SK-N-SH (cell line): ENCODE measurements around the gene SSX5. TPM values are rescaled to one million over a fixed set of nuclear protein-coding genes. Genes with fewer than 3 reads are reported as not detected.
"Not testable (repeated sequence)": the region's sequence is repeated elsewhere in the genome, so short reads cannot be mapped to it uniquely, and the experiment has no call there.

Experiments
- CTCF ChIA-PET: fragments of 300-600, 350-600 bp; formaldehyde crosslinking; extraction: SDS; loops from one replicate; lab custom pipeline; 2021; lab: Yijun Ruan, JAX
- POLR2A ChIA-PET: fragments of 350-600 bp; sonication (Branson Sonifier 250); formaldehyde crosslinking; extraction: SDS; loops from one replicate; lab custom pipeline; 2020; ENCODE audit warnings: antibody characterized with exemption, inconsistent platforms; lab: Yijun Ruan, JAX
- DNase-seq: peaks from one replicate; pipeline ENCODE4 v3.0.0; 2012
- H2AFZ ChIP-seq: fragments of 200-600 bp; sonication (generic); 2 replicates; pipeline ENCODE4 v1.8.1; 2016; ENCODE audit warnings: antibody characterized with exemption, mild to moderate bottlenecking, low read depth
- H3F3A ChIP-seq: fragments of 200-600 bp; sonication (generic); replicated peaks from 2 replicates; pipeline ENCODE3; 2016; ENCODE audit warnings: antibody characterized with exemption, mild to moderate bottlenecking; ENCODE audit not compliant: insufficient read depth
- H3K27ac ChIP-seq, 2 experiments: fragments of 200-500 bp in 1 of 2; fragments of 200-600 bp in 1 of 2; sonication (Bioruptor generic) in 1 of 2; sonication (generic), shearing (Covaris generic) in 1 of 2; 2 replicates each; pipeline versions ENCODE4 v1.5.1 to v1.6.1; 2014 to 2016; ENCODE audit warnings: low read depth in 2 of 2, inconsistent platforms in 1 of 2, low read length in 1 of 2, mild to moderate bottlenecking in 1 of 2, mixed read lengths in 1 of 2
- H3K27me3 ChIP-seq: fragments of 200-600 bp; sonication (generic), shearing (Covaris generic); 2 replicates; pipeline ENCODE4 v1.6.1; 2016; ENCODE audit warnings: mixed run types; ENCODE audit not compliant: insufficient read depth
- H3K36me3 ChIP-seq, 2 experiments: fragments of 200-500 bp in 1 of 2; fragments of 200-600 bp in 1 of 2; sonication (Bioruptor generic) in 1 of 2; sonication (generic) in 1 of 2; replicated peaks in 1 of 2; 2 replicates each; pipeline versions ENCODE3 to v1.5.1; 2014 to 2016; ENCODE audit warnings: low read length in 1 of 2, mild to moderate bottlenecking in 1 of 2; ENCODE audit not compliant: insufficient read depth in 2 of 2, control insufficient read depth in 1 of 2
- H3K4me1 ChIP-seq, 2 experiments: fragments of 200-500 bp in 1 of 2; fragments of 200-600 bp in 1 of 2; sonication (Bioruptor generic) in 1 of 2; sonication (generic), shearing (Covaris generic) in 1 of 2; 2 replicates each; pipeline versions ENCODE4 v1.5.1 to v1.6.1; 2014 to 2016; ENCODE audit warnings: low read depth in 1 of 2, low read length in 1 of 2, mixed run types in 1 of 2; ENCODE audit not compliant: insufficient read depth in 2 of 2, control insufficient read depth in 1 of 2
- H3K4me2 ChIP-seq: fragments of 200-600 bp; sonication (generic), shearing (Covaris generic); 2 replicates; pipeline ENCODE4 v1.6.1; 2017; ENCODE audit warnings: mixed run types
- H3K4me3 ChIP-seq, 2 experiments: fragments of 200-500 bp in 1 of 2; fragments of 200-600 bp in 1 of 2; sonication (Bioruptor generic) in 1 of 2; sonication (generic), shearing (Covaris generic) in 1 of 2; 2 replicates each; pipeline versions ENCODE4 v1.5.1 to v1.8.1; 2014 to 2016; ENCODE audit warnings: low read depth in 2 of 2, inconsistent platforms in 1 of 2, low read length in 1 of 2, mild to moderate bottlenecking in 1 of 2, mixed read lengths in 1 of 2, moderate library complexity in 1 of 2
- H3K79me2 ChIP-seq: fragments of 200-600 bp; sonication (generic); 2 replicates; pipeline ENCODE4 v1.8.1; 2017; ENCODE audit warnings: mild to moderate bottlenecking; ENCODE audit not compliant: insufficient read depth
- H3K9ac ChIP-seq: fragments of 200-600 bp; sonication (generic); 2 replicates; pipeline ENCODE4 v1.6.1; 2017; ENCODE audit warnings: mixed run types
- H3K9me2 ChIP-seq: fragments of 200-600 bp; sonication (generic); 2 replicates; pipeline ENCODE4 v1.6.1; 2017; ENCODE audit warnings: mixed run types
- H3K9me3 ChIP-seq: fragments of 200-600 bp; sonication (generic); 2 replicates; pipeline ENCODE4 v1.6.1; 2017; ENCODE audit warnings: mixed run types, mild to moderate bottlenecking, moderate library complexity
- H4K20me1 ChIP-seq: fragments of 200-600 bp; sonication (generic); 2 replicates; pipeline ENCODE4 v1.6.1; 2017; ENCODE audit warnings: mild to moderate bottlenecking, mixed run types; ENCODE audit not compliant: insufficient read depth
- FOXJ3 ChIP-seq: sonication (generic); formaldehyde crosslinking; IDR thresholded peaks from 2 replicates; pipeline ENCODE4 v1.5.1; 2020; ENCODE audit warnings: mild to moderate bottlenecking, missing genetic modification reagents
- IRF3 ChIP-seq: fragments of 150-350 bp; IDR thresholded peaks from 2 replicates; pipeline ENCODE4 v1.6.1; 2016; ENCODE audit warnings: mild to moderate bottlenecking, low read depth, low read length
- NFIC ChIP-seq: IDR thresholded peaks from 2 replicates; pipeline ENCODE4 v1.4.0; 2012; ENCODE audit warnings: borderline replicate concordance
- NRF1 ChIP-seq: IDR thresholded peaks from 2 replicates; pipeline ENCODE4 v1.6.1; 2012; ENCODE audit warnings: low read depth, mild to moderate bottlenecking, low read length
- ZBTB33 ChIP-seq: IDR thresholded peaks from 2 replicates; pipeline ENCODE4 v1.4.0; 2012; ENCODE audit warnings: low read depth, borderline replicate concordance
- WGBS: methylation state at CpG from one replicate; pipeline ENCODE4 v1.1.6; 2017; ENCODE audit warnings: low lambda C conversion rate; 5-methylcytosine and 5-hydroxymethylcytosine counted together
- polyA plus RNA-seq, 3 experiments: library from polyadenylated mRNA; depleted of rRNA; stranded (reverse); fragments of >200 nt; gene quantifications; 2 replicates each; pipeline ENCODE4 v1.2.3, GENCODE V29; 2012

The SSX5 gene
- polyA plus RNA-seq, 1 of the 3 experiments (the other 2 are of a cell fraction): 0.49 TPM

- H3K79me2 ChIP-seq: no peaks in the 10 kb centered on the region
- H3K4me2 ChIP-seq: no peak overlapping the region
- H3K4me1 ChIP-seq: no peaks in the 10 kb centered on the region
- POLR2A ChIA-PET: no interaction called here
- H3K27me3 ChIP-seq: peaks cover 40% of the 10 kb centered on the region; the same call in 1 of the 2 replicates
- TF ChIP-seq IRF3 (no peak), FOXJ3 (CRISPR knock-in tag) (no peak), NFIC (no peak), NRF1 (no peak), ZBTB33 (no peak)
- no peak overlapping the region for H3K27ac ChIP-seq
- no peak overlapping the region for H3K4me3 ChIP-seq
- CTCF ChIA-PET: no interaction called here
- no peaks in the 10 kb centered on the region for H3K9me3 ChIP-seq
- H3K9me2 ChIP-seq: no peaks in the 10 kb centered on the region
- no peak for DNase-seq
- H4K20me1 ChIP-seq: no peaks in the 10 kb centered on the region
- no peaks in the 10 kb centered on the region for H3K36me3 ChIP-seq
- H3F3A ChIP-seq: no peaks in the 10 kb centered on the region
- H3K9ac ChIP-seq: no peak overlapping the region
- 22% methylated on average over 10 of the region's 10 CpGs for WGBS
- no peak overlapping the region for H2AFZ ChIP-seq
Observed at GRCh38 chrX:48153769-48154168, 42.8 kb downstream of the SSX5 start.

- H3K27me3 ChIP-seq: peaks cover 31% of the 10 kb centered on the region; the same call in 1 of the 2 replicates
- H3K9me2 ChIP-seq, H3K4me3 ChIP-seq, H3K9me3 ChIP-seq, H3K9ac ChIP-seq, CTCF ChIA-PET, H3F3A ChIP-seq, H3K4me1 ChIP-seq, POLR2A ChIA-PET, DNase-seq, H3K27ac ChIP-seq, H3K79me2 ChIP-seq, H4K20me1 ChIP-seq, H3K4me2 ChIP-seq, H2AFZ ChIP-seq, H3K36me3 ChIP-seq: not testable (repeated sequence)
- WGBS: 36% methylated on average over 11 of the region's 11 CpGs
Observed at GRCh38 chrX:48142697-48143096, 53.9 kb downstream of the SSX5 start.

GRCh38 chrX:48141810-48142508 is 54.6 kb downstream of the SSX5 start:
- CTCF ChIA-PET, H3K9me3 ChIP-seq, H3K4me2 ChIP-seq, H3F3A ChIP-seq, H3K9me2 ChIP-seq, H4K20me1 ChIP-seq, H2AFZ ChIP-seq, DNase-seq, H3K4me1 ChIP-seq, H3K79me2 ChIP-seq, H3K36me3 ChIP-seq, H3K27ac ChIP-seq, POLR2A ChIA-PET, H3K9ac ChIP-seq, H3K4me3 ChIP-seq: not testable (repeated sequence)
- no CpG with 5 or more reads among the region's 2 CpGs for WGBS
- H3K27me3 ChIP-seq: peaks cover 27% of the 10 kb centered on the region; the same call in 1 of the 2 replicates

GRCh38 chrX:48139076-48139475 is 57.5 kb downstream of the SSX5 start:
- H3K79me2 ChIP-seq, H3K9me3 ChIP-seq, H3F3A ChIP-seq, H3K4me2 ChIP-seq, H3K27me3 ChIP-seq, CTCF ChIA-PET, H3K36me3 ChIP-seq, H3K9me2 ChIP-seq, H3K4me3 ChIP-seq, H2AFZ ChIP-seq, H4K20me1 ChIP-seq, POLR2A ChIA-PET, H3K27ac ChIP-seq, H3K9ac ChIP-seq, DNase-seq, H3K4me1 ChIP-seq: not testable (repeated sequence)
- WGBS: 58% methylated on average over 12 of the region's 33 CpGs
